Iris pigment epithelial cell (primary cell): Measurements from ENCODE around the gene PTPRM.
A peak's percentile ranks its signal among the peaks of the same experiment; 100 is the strongest.

Experiments used
- DNase-seq: peaks from one replicate; pipeline ENCODE4 v3.0.0-alpha.2; 2011; ENCODE audit warnings: low read depth

Gene PTPRM

GRCh38 chr18:8235894-8236293 is 668.8 kb downstream of the PTPRM start:
- DNase-seq = no peak

- DNase-seq = peak; percentile 30
Measured at GRCh38 chr18:8238507-8238906, 671.4 kb downstream of the PTPRM start.

- DNase-seq = no peak
Measured at GRCh38 chr18:8241731-8242130, 674.6 kb downstream of the PTPRM start.

DNA sequence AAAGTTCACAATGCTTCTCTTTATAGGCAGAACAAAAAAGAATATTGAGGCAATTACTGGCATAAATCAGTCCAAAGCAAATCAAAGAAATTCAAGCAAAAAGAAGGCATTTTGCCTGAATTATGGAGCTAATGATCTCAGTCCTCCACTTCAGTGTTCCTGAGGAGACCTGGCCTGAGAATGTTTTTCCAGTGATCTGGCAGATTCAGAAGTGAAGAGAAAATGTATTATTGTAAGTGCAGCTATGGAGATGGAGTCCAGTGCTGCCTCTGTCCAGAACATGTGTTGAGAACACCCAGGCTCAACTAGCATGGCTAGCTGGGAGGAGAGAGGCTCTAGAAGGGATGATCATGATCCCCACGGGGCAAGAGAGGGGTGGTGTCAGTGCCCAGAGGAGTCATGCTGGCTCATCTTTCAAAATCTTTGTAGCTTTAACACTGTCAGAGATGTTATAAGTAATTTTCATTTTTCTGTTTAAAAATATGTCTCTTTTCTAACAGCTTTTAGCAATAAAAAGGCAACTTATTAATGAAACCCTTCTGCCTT is 675.1 kb downstream of the PTPRM start:
- no peak for DNase-seq

- no peak for DNase-seq
Measured at GRCh38 chr18:8247700-8248099, 680.6 kb downstream of the PTPRM start.

DNA sequence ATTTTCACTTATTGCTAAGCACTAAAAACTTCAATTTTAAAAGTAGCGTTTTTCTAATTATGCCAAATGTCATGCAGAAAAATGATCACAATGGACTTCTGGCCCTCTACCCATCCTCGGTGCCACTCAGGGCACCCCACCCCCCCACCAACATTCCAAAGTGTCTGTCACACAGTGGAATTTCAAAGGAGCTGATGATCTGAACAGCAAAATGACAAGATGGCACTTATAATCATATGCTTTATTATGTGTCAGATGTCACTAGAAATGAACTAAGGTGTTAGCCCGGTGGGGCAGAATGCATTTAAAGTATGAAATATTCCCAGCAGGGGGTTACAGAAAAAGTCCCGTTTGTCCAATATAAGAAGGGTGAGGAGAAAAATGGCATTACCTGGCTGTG is 681.5 kb downstream of the PTPRM start:
- DNase-seq = no peak

GRCh38 chr18:8249811-8250210 is 682.7 kb downstream of the PTPRM start:
- DNase-seq = peak; percentile 34

DNA sequence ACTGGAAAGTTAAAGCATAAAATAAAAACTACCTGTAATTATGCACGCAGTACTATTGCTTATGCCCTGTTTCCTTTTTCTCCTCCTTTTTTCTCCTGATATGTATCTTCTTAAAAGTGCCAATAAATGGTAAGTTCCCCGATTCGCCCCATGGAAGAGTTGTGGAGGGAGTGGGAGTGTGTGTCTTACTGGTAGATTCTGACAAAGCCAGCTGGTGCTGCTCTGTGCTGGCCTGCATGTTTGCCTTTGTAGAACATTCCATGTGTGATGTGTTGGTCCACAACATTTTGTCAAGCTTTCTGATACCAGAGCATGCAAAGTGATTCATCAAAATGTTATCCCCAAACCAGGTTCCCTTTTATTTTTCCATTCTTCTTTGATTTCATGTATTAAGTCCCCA is 685.3 kb downstream of the PTPRM start:
- DNase-seq = peak; percentile 30

DNA sequence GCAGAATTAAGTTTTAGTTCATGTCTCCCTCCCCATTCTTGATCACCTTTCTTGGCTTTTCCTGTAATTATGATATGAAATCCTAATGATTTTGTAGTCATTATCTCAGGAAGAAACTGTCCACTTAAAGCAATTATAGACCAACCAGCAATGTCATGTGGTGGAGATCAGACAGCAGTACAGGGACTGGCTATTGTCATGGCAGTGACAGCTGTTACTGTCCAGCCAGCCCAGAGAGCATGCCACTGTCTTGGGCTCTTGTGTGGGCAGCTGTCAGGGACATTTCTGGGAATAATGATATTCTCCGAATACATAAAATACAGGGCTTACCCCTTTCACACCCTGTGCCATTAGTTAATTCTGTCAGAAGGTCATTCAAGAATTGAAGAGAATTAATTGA is 686.8 kb downstream of the PTPRM start:
- DNase-seq = no peak

- peak; percentile 25 for DNase-seq
Measured at GRCh38 chr18:8254654-8255053, 687.5 kb downstream of the PTPRM start.

GRCh38 chr18:8257851-8258434 is 690.8 kb downstream of the PTPRM start:
- peak; percentile 26 for DNase-seq

DNA sequence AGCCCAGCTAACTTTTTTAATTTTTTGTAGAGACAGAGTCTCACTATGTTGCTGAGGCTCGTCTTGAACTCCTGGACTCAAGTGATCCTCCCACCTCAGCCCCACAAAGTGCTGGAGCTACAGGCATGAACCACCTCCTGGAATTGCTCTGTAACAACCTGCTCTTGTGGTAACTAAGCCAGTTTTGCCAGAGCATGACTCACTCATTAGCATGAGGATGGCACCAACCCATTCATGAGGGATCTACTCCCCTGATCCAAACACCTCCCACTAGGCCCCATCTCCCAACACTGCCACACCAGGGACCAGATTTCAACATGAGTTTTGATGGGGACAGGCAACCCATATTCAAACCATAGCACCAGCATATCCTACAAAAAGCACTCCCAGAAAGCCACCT is 693.2 kb downstream of the PTPRM start:
- DNase-seq = peak; percentile 9

DNA sequence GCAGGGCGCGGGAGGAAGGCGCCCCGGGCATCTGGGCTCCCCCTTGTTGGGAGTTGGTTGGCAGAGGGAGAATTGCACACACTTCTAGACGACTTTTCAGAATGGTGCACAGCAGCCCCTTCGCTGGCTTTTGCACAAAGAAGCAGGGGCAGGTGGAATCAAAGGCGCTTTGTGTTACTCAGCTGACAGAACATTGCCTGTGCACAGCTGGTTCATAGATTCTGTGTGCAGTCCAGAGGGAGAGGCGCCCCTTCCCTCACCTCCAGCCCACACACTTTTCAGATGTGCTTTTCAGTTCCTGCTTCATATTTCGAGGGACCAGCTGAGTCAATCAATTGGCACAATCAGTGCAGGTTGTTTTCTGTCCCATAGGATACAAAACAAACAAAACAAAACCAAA is 693.7 kb downstream of the PTPRM start:
- DNase-seq = no peak

DNA sequence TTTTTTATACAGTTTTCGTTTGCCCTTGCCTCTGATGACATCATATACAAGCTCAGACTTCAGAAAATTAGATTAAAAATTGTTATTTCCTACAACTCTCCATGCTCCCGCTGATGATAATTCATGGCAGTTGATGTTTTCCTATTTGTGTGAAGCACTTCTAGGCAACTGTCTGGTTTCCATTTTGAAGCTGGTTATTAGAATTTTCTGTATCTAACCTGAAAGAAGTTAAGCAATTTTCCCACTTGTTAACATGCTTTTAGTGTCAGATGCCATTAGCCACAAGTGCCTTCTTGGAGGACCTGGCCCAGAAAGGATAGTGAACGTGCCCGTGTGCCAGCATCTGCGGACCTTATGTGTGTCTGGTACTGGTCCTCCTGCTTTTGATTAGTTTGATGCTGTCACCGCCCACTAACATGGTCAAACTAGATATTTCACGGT is 694.6 kb downstream of the PTPRM start:
- no peak for DNase-seq

DNA sequence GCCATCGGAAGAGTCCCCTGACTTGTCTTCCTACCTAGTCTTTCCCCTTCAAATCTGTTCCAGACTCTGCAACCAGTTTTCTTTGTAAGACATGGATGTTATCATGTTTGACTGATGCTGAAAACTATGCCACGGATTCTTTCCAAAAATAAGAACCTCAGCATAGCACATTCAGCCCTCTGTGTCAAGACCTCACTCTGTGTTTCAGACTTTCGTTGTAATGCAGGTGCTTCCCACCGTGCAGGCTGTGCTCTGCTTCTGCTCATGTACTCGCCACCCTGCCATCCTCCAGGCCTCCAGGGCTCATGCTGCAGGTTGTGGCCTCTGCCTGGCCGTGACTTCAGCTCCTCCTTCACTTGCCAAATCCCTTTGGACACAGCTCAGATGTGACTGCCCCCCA is 695.1 kb downstream of the PTPRM start:
- no peak for DNase-seq

DNA sequence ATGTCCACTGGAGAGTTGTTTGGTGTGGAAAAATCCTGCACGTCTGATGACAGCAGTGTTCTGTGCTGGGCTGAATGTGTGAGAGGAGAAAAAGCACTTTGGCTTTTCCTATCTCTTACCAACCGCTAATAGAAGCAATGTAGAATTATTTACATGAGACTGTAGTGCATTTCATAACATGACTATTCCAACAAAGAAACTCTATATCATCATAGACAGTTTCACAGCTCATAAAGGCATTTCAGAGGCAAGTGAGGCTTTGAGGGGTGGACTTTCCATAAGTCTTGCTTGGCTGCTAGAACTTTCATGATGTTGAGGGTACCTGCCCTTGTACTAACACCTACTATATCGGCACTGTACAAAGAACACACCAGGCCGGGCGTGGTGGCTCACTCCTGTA is 697.0 kb downstream of the PTPRM start:
- DNase-seq = no peak

DNA sequence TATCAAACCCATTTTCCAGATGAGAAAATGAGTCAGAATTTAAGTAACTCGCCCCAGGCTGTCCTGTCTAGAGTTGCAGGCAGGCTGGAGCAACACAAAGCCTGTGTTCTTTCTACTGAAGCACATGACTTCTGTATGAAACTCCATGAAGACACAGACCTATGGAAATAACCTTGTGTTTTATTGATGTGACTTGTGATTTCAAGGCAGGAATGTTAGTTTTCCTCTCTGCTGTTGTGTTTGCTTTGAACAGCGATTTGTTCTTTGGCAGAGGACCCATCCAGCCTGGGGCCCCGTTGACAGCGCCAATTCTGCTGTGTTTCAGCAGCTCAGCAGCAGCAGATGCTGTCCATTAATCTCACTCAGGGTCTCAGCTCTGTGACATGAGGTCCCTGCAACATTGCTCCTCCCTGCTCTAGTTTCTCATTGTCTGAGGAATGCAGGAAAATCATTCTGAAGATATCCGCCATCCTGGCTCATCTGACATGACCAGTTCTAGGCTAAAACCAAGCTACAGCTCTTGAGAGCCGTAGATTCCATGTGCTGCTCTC is 697.8 kb downstream of the PTPRM start:
- DNase-seq = peak; percentile 17

DNA sequence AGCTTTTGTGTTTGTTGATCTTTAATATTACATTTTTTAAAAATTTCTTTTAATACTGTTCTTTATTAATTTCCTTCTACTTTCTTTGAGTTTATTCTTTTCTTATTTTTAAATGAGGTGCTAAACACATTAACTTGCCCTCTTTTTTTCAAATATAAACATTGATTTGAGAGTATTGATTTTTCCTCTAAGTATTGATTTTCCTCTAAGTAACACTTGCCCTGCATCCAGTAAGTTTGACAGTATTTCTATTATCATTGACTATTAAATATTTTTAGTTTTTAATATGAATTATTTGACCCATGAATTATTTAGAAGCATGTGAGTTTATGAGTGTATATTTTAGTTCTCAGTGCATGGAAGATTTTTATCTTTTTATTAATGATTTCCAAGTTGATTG is 705.1 kb downstream of the PTPRM start:
- no peak for DNase-seq

- DNase-seq = no peak
Measured at GRCh38 chr18:8274370-8274769, 707.3 kb downstream of the PTPRM start.

DNA sequence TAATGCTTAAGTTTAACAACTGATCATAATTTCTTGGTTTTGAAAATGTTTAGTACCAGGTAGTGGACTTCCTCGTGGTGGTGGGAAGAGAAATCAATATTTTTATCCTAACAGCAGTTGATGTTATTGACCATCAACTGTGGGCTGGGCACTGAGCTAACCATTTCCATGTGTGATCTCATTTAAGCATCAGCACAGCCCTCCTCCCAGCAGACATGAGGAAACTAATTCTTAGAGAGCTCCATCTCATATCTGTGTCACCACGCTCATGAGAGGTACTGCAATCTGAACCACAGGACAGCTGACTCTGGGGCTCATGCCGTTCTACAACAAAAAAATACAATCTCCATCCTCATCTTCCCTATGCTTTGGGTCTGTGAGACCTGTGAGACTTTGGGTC is 709.3 kb downstream of the PTPRM start:
- no peak for DNase-seq

DNA sequence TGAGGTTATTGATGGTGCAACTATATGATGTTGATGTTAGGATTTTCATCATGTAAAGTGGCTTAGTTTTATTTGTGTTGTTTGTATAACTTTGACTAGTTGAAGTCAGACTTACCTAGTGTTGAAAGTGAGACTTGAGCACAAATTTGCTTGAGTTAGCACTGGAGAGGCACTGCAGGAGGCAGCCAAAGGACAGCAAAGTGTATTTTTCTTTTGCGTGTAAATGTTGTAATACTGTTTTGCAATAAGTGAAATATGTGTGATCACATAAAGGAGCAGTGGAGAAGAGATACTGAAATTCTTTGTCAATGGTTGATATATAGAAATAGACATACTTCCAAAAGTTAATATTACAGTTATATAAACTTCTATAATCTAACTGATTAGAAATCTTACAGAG is 710.2 kb downstream of the PTPRM start:
- peak; percentile 75 for DNase-seq

GRCh38 chr18:8279346-8279745 is 712.2 kb downstream of the PTPRM start:
- DNase-seq = no peak

GRCh38 chr18:8279781-8280330 is 712.7 kb downstream of the PTPRM start:
- no peak for DNase-seq
